Measurements from ENCODE around the gene ANXA2.

DNA sequence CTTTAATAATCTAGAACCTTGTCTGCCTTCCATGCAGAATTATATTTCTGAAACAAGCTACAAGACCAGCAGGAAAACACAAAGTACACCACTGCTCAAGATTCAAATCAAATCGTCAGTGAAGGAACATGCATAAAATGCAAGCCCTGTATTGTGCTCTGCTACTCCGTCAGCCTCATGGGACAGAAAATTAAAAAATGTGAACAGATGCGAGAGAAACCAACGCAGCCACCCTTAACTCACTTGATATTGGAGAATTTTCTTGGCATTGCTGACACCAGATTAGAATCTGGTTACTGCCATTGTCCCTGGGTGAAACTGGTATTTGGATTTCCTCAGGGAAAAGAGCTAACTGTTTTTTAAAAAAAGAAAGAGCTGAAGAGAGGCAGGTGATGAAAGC, 23.6 kb downstream of the ANXA2 start:
- TF ChIP-seq, protein P1, sequence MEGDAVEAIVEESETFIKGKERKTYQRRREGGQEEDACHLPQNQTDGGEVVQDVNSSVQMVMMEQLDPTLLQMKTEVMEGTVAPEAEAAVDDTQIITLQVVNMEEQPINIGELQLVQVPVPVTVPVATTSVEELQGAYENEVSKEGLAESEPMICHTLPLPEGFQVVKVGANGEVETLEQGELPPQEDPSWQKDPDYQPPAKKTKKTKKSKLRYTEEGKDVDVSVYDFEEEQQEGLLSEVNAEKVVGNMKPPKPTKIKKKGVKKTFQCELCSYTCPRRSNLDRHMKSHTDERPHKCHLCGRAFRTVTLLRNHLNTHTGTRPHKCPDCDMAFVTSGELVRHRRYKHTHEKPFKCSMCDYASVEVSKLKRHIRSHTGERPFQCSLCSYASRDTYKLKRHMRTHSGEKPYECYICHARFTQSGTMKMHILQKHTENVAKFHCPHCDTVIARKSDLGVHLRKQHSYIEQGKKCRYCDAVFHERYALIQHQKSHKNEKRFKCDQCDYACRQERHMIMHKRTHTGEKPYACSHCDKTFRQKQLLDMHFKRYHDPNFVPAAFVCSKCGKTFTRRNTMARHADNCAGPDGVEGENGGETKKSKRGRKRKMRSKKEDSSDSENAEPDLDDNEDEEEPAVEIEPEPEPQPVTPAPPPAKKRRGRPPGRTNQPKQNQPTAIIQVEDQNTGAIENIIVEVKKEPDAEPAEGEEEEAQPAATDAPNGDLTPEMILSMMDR (optimal IDR thresholded peaks at IDR 0.05 in 1 of 3, IDR thresholded peaks at IDR 0.05 in 1 of 3, conservative IDR thresholded peaks at IDR 0.05 in 1 of 3; ENCODE audit: extremely low read depth in 1 of 3, insufficient read depth in 2 of 3, low read length in 3 of 3), result no peak
- TF ChIP-seq EZH2 (IDR thresholded peaks at IDR 0.05; ENCODE audit: low read length), result no peak
